RWPE2 (cell line): Measurements from ENCODE around the gene DTYMK.

Experiments
- ATAC-seq: fragments of 200-7000 bp; cut with Tn5 transposase; 3 replicates; pipeline ENCODE4 v1.9.1; 2021; ENCODE audit warnings: low read depth
- DNase-seq: peaks from one replicate; pipeline ENCODE4 v3.0.0-alpha.2; 2020; ENCODE audit warnings: low spot score
- H3K27ac ChIP-seq: fragments of 450-650 bp; 2 replicates; pipeline ENCODE4 v1.5.1; 2017; ENCODE audit warnings: mild to moderate bottlenecking; ENCODE audit not compliant: poor library complexity, severe bottlenecking
- H3K27me3 ChIP-seq: fragments of 250-450 bp; sonication (Bioruptor Pico); 2 replicates; pipeline ENCODE4 v1.5.1; 2021; ENCODE audit warnings: mild to moderate bottlenecking, moderate library complexity; ENCODE audit not compliant: insufficient read depth, poor library complexity, severe bottlenecking
- H3K36me3 ChIP-seq: fragments of 250-450 bp; sonication (Bioruptor Pico); 2 replicates; pipeline ENCODE4 v1.5.1; 2020; ENCODE audit warnings: low read depth, mild to moderate bottlenecking, moderate library complexity
- H3K4me1 ChIP-seq: fragments of 250-450 bp; sonication (Bioruptor Pico); 2 replicates; pipeline ENCODE4 v1.5.1; 2021; ENCODE audit warnings: mild to moderate bottlenecking, moderate library complexity; ENCODE audit not compliant: insufficient read depth, poor library complexity, severe bottlenecking
- H3K4me3 ChIP-seq: fragments of 250-450 bp; sonication (Bioruptor Pico); 2 replicates; pipeline ENCODE4 v1.5.1; 2021; ENCODE audit warnings: mild to moderate bottlenecking, moderate library complexity; ENCODE audit not compliant: severe bottlenecking
- H3K9me3 ChIP-seq: fragments of 250-450 bp; sonication (Bioruptor Pico); 2 replicates; pipeline ENCODE4 v1.5.1; 2021; ENCODE audit warnings: mild to moderate bottlenecking, moderate library complexity; ENCODE audit not compliant: severe bottlenecking
- CTCF ChIP-seq: fragments of 450-650 bp; IDR thresholded peaks from one replicate; pipeline ENCODE4 v1.5.1; 2017; ENCODE audit warnings: mild to moderate bottlenecking, moderate library complexity; ENCODE audit not compliant: poor library complexity, severe bottlenecking

Gene DTYMK

GRCh38 chr2:241678784-241679540 lies 7.7 kb downstream of the DTYMK start:
- no peak overlapping the region for H3K27ac ChIP-seq
- no peaks in the 10 kb centered on the region for H3K27me3 ChIP-seq
- no peak for TF ChIP-seq CTCF
- DNase-seq (no peak), ATAC-seq (no peak)
- H3K9me3 ChIP-seq, result no peaks in the 10 kb centered on the region
- no peak overlapping the region for H3K4me3 ChIP-seq
- peaks cover 74% of the 10 kb centered on the region for H3K36me3 ChIP-seq
- H3K4me1 ChIP-seq, result peaks cover 4% of the 10 kb centered on the region

DNA sequence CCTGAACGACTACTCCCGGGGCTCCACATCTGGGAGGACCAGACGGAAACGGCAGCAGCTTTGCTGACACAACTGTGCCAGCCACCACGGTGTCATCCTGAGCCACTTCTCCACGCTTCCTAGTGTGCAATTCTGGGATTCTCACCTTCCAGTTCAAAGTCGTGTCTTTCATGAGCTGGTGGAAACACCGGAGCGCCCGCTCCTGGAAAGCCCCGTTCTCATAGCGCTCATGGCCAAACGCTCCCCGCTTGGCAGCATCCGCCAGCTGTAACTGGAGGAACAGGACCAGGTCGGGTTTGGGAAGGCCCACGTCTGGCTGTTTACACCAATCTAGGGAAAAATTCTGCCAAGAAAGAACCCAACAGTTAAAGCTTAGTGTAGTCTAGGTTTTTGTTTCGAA lies 8.3 kb downstream of the DTYMK start:
- no peak for TF ChIP-seq CTCF
- Histone ChIP-seq H3K27ac (no peak overlapping the region), H3K4me3 (no peak overlapping the region), H3K36me3 (peaks cover 68% of the 10 kb centered on the region), H3K4me1 (peaks cover 4% of the 10 kb centered on the region), H3K27me3 (no peaks in the 10 kb centered on the region), H3K9me3 (no peaks in the 10 kb centered on the region)
- ATAC-seq, result no peak
- DNase-seq, result no peak

DNA sequence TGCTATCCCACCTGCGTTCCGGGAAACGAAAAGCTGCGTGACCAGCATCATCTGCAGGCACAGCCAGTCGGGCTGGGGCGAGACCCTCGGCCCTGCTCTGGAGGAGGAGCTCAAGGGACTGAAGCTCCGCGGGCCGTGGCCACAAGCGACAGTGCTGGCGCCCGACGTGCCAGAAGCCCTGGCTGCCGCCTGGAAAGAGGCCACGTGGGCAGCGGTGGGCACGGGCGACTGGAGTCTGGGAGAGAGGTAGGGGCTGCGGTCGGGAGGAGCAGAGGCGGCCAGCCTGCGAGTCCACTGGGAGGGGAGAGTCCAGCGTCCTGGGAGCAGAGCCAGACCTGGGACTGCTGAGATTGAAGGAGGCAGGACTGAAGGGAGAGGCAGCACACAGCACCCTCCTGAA lies 9.2 kb downstream of the DTYMK start:
- TF ChIP-seq CTCF, result no peak
- Histone ChIP-seq H3K27ac (no peak overlapping the region), H3K9me3 (no peaks in the 10 kb centered on the region), H3K36me3 (peaks cover 61% of the 10 kb centered on the region), H3K27me3 (no peaks in the 10 kb centered on the region), H3K4me3 (no peak overlapping the region), H3K4me1 (peaks cover 4% of the 10 kb centered on the region)
- ATAC-seq, result no peak
- DNase-seq, result peak; percentile 57

DNA sequence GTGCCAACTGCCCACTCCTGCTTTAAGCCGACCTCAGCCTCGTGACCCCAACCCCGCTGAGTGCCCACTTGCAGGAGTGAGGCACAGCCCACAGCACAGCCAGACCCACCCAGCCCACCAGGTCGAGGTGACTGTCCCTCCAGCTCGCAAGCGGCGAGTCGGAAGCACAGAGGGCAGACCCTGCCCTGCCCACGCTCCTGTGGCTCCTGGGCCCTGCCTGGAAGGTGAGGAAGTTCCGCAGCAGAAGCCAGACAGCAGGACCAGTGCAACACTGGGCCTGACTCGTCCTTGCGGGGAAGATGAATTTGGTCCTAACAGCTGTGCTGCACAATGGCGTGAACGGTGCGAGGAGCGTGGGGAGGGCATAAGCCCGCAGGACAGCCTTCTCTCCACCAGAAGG lies 9.9 kb downstream of the DTYMK start:
- Histone ChIP-seq H3K4me3 (no peak overlapping the region), H3K4me1 (peaks cover 4% of the 10 kb centered on the region), H3K9me3 (no peaks in the 10 kb centered on the region), H3K27me3 (no peaks in the 10 kb centered on the region), H3K27ac (no peak overlapping the region), H3K36me3 (peaks cover 57% of the 10 kb centered on the region)
- TF ChIP-seq CTCF, result no peak
- ATAC-seq, result no peak
- peak; percentile 58 for DNase-seq

DNA sequence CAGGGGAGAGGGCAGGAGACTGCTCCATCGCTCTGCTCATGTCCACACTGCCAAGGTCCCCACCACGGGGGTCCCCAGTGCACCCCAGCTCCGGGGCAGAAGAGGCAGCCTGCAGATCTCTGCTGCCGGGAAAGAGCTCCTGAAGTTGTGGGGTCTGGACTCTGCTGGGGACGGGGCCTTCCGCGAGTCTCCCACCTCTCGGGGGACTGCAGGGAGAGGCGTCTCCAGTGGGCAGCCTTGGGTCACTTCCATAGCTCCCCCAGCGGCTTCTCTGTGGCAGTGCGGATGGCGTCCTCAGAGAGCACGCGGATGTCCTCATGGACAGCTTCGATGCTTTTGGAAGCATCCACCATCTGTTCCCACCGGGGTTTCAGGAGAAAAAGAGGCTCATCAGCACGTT lies 10.7 kb downstream of the DTYMK start:
- DNase-seq, result no peak
- Histone ChIP-seq H3K27ac (no peak overlapping the region), H3K4me3 (no peak overlapping the region), H3K9me3 (no peaks in the 10 kb centered on the region), H3K27me3 (no peaks in the 10 kb centered on the region), H3K36me3 (peaks cover 49% of the 10 kb centered on the region), H3K4me1 (no peaks in the 10 kb centered on the region)
- no peak for ATAC-seq
- TF ChIP-seq CTCF, result no peak
